ENCODE data around the gene NDUFAF7. TPM values are rescaled to one million over a fixed set of nuclear protein-coding genes. Genes with fewer than 3 reads are reported as not detected.
A peak's percentile ranks its signal among the peaks of the same experiment; 100 is the strongest.

The NDUFAF7 gene
- total and polyA plus RNA-seq, 2 of the 13 experiments (the other 11 are each of a cell fraction or from before 2014, with no cell fraction given) = 27.0 to 40.8 TPM

GRCh38 chr2:37231241-37232130, at the start of gene NDUFAF7, which contains the start of gene CEBPZ (continued):
- TF ChIP-seq ZHX1 (CRISPR knock-in tag; IDR thresholded peaks at IDR 0.05; ENCODE audit: low read depth) (peak; percentile 93), PHF20 (CRISPR knock-in tag; IDR thresholded peaks at IDR 0.05) (peak; percentile 94), KLF9 (CRISPR knock-in tag; IDR thresholded peaks at IDR 0.05; ENCODE audit: low read depth) (peak; percentile 89; the same call in 1 of the 2 replicates), CAMTA2 (CRISPR knock-in tag; IDR thresholded peaks at IDR 0.05; ENCODE audit: borderline replicate concordance) (peak; percentile 78; the same call in 1 of the 2 replicates), NFE2L1 (CRISPR knock-in tag; IDR thresholded peaks at IDR 0.05; ENCODE audit: borderline replicate concordance) (peak; percentile 82; the same call in 1 of the 2 replicates), ZNF407 (CRISPR knock-in tag; IDR thresholded peaks at IDR 0.05; ENCODE audit: not compliant biosample characterization) (peak; percentile 94), SNAPC4 (CRISPR knock-in tag; IDR thresholded peaks at IDR 0.05) (peak; percentile 94), TERF1 (CRISPR knock-in tag; IDR thresholded peaks at IDR 0.05) (peak; percentile 89), ZNF644 (CRISPR knock-in tag; IDR thresholded peaks at IDR 0.05; ENCODE audit: low read depth) (peak; percentile 88), RAD21 (CRISPR knock-in tag; IDR thresholded peaks at IDR 0.05) (peak; percentile 6)
